SW 1271 (cell line): ENCODE measurements around the gene CLEC18B.
"Not testable (repeated sequence)": the region's sequence is repeated elsewhere in the genome, so short reads cannot be mapped to it uniquely, and the experiment has no call there.

Experiments
- DNase-seq, 2 experiments: peaks; one replicate each; lab custom pipeline; 2025; lab: John Stamatoyannopoulos, UW

Gene CLEC18B

GRCh38 chr16:74443624-74444346 is 22.5 kb upstream of the CLEC18B start:
- DNase-seq, result not testable (repeated sequence)

- DNase-seq, result no peak
Measured at GRCh38 chr16:74439685-74440084, 18.4 kb upstream of the CLEC18B start.

- no peak for DNase-seq
Measured at GRCh38 chr16:74438492-74438979, 17.3 kb upstream of the CLEC18B start.

- DNase-seq, result no peak
Measured at GRCh38 chr16:74431516-74431915, 10.2 kb upstream of the CLEC18B start.

- peak in 1 of 2 experiments; percentile 63 for DNase-seq
Measured at GRCh38 chr16:74430036-74430712, 8.9 kb upstream of the CLEC18B start.

- DNase-seq, result not testable (repeated sequence)
Measured at GRCh38 chr16:74428493-74428892, 7.2 kb upstream of the CLEC18B start.

- DNase-seq, result not testable (repeated sequence)
Measured at GRCh38 chr16:74425751-74426150, 4.5 kb upstream of the CLEC18B start.

- not testable (repeated sequence) for DNase-seq
Measured at GRCh38 chr16:74423721-74424120, 2.4 kb upstream of the CLEC18B start.

- DNase-seq, result not testable (repeated sequence)
Measured at GRCh38 chr16:74422086-74422485, 808 bp upstream of the CLEC18B start.

- DNase-seq, result not testable (repeated sequence)
Measured at GRCh38 chr16:74421482-74421785, 156 bp upstream of the CLEC18B start.

GRCh38 chr16:74419811-74420210 is 1.5 kb downstream of the CLEC18B start:
- not testable (repeated sequence) for DNase-seq

- DNase-seq, result not testable (repeated sequence)
Measured at GRCh38 chr16:74417897-74418296, 3.4 kb downstream of the CLEC18B start.

- not testable (repeated sequence) for DNase-seq
Measured at GRCh38 chr16:74413920-74414319, 7.4 kb downstream of the CLEC18B start.

- DNase-seq, result not testable (repeated sequence)
Measured at GRCh38 chr16:74413485-74413884, 7.8 kb downstream of the CLEC18B start.

- not testable (repeated sequence) for DNase-seq
Measured at GRCh38 chr16:74412775-74413390, 8.4 kb downstream of the CLEC18B start.

GRCh38 chr16:74412138-74412774 is 9.0 kb downstream of the CLEC18B start:
- not testable (repeated sequence) for DNase-seq

GRCh38 chr16:74410981-74411380 is 10.3 kb downstream of the CLEC18B start:
- DNase-seq, result not testable (repeated sequence)

GRCh38 chr16:74410057-74410957 is 11.0 kb downstream of the CLEC18B start:
- DNase-seq, result not testable (repeated sequence)

GRCh38 chr16:74409185-74409981 is 11.9 kb downstream of the CLEC18B start:
- not testable (repeated sequence) for DNase-seq

- not testable (repeated sequence) for DNase-seq
Measured at GRCh38 chr16:74407362-74407705, 13.9 kb downstream of the CLEC18B start.
